ENCODE data around the gene SH3PXD2A. TPM values are rescaled to one million over a fixed set of nuclear protein-coding genes. Genes with fewer than 3 reads are reported as not detected.
A peak's percentile ranks its signal among the peaks of the same experiment; 100 is the strongest.

Gene SH3PXD2A
- total and polyA plus RNA-seq, 8 donors = 3.9 to 16.4 (median 8.0) TPM

DNA sequence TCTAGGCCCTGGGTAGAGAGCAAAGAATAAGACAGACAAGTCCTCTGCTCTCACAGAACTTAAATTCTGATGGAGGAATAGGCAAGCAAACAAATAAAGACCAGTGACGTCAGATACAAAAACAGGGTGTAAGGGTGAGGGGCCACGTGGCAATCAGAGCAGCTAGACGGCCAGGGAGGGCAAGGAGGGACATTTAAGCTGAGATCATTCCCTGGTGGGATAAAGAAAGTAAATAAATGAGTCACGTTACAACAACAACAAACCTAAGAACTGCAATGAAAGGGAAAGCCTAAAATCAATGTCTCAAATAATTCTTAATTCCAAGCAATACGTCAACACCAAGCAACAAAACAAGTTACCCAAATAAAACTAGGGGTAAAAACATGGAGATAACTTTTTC, 40.8 kb upstream of the SH3PXD2A start:
- peak in 1 of 6 donors; percentile 45 for DNase-seq
- Histone ChIP-seq H3K4me1 (peaks cover 28 to 32% (median 28%) of the 10 kb centered on the region in 3 donors), H3K36me3 (peaks cover 0 to 43% (median 6%) of the 10 kb centered on the region in 3 donors), H3K27me3 (no peaks in the 10 kb centered on the region), H3K27ac (peak overlapping the region; percentile 29 to 74 (median 46)), H3K9me3 (no peaks in the 10 kb centered on the region), H3K4me3 (no peak overlapping the region)
- TF ChIP-seq, protein P1, sequence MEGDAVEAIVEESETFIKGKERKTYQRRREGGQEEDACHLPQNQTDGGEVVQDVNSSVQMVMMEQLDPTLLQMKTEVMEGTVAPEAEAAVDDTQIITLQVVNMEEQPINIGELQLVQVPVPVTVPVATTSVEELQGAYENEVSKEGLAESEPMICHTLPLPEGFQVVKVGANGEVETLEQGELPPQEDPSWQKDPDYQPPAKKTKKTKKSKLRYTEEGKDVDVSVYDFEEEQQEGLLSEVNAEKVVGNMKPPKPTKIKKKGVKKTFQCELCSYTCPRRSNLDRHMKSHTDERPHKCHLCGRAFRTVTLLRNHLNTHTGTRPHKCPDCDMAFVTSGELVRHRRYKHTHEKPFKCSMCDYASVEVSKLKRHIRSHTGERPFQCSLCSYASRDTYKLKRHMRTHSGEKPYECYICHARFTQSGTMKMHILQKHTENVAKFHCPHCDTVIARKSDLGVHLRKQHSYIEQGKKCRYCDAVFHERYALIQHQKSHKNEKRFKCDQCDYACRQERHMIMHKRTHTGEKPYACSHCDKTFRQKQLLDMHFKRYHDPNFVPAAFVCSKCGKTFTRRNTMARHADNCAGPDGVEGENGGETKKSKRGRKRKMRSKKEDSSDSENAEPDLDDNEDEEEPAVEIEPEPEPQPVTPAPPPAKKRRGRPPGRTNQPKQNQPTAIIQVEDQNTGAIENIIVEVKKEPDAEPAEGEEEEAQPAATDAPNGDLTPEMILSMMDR (IDR thresholded peaks at IDR 0.05) = no peak
- intact Hi-C loops (cut with DNase I) = no loop called here
- no peak for FAIRE-seq
- WGBS, 2 donors = 31 to 38% methylated on average over 5 of the region's 5 CpGs
- ATAC-seq = peak; percentile 62 to 79 (median 66)

GRCh38 chr10:103895411-103896186, 40.2 kb upstream of the SH3PXD2A start:
- no peak overlapping the region for H3K4me3 ChIP-seq
- H3K36me3 ChIP-seq = peaks cover 0 to 44% (median 6%) of the 10 kb centered on the region in 3 donors
- FAIRE-seq = no peak
- H3K27ac ChIP-seq = peak overlapping the region; percentile 29 to 74 (median 46)
- H3K4me1 ChIP-seq = peaks cover 32 to 38% (median 34%) of the 10 kb centered on the region in 3 donors
- TF ChIP-seq, protein P1 (IDR thresholded peaks at IDR 0.05) = no peak
- peak; percentile 29 to 50 (median 48) for ATAC-seq
- H3K9me3 ChIP-seq = no peaks in the 10 kb centered on the region
- intact Hi-C loops (cut with DNase I) = no loop called here
- no peak for DNase-seq
- no peaks in the 10 kb centered on the region for H3K27me3 ChIP-seq
- 50% methylated on average over 9 of the region's 9 CpGs for WGBS, 2 donors

GRCh38 chr10:103894441-103894864, 39.1 kb upstream of the SH3PXD2A start:
- FAIRE-seq = peak; percentile 39
- TF ChIP-seq, protein P1 (IDR thresholded peaks at IDR 0.05) = no peak
- peaks cover 40 to 45% (median 43%) of the 10 kb centered on the region in 3 donors for H3K4me1 ChIP-seq
- peak overlapping the region in 3 of 4 donors; percentile 35 to 74 (median 58) for H3K27ac ChIP-seq
- ATAC-seq = no peak
- 28 to 38% methylated on average over 4 of the region's 4 CpGs for WGBS, 2 donors
- H3K36me3 ChIP-seq = peaks cover 0 to 35% (median 6%) of the 10 kb centered on the region in 3 donors
- H3K9me3 ChIP-seq = no peaks in the 10 kb centered on the region
- H3K4me3 ChIP-seq = no peak overlapping the region
- intact Hi-C loops (cut with DNase I) = no loop called here
- no peak for DNase-seq
- H3K27me3 ChIP-seq = no peaks in the 10 kb centered on the region

GRCh38 chr10:103893817-103894216, 38.4 kb upstream of the SH3PXD2A start:
- TF ChIP-seq, protein P1 (IDR thresholded peaks at IDR 0.05) = no peak
- WGBS, 2 donors = 47 to 53% methylated on average over 2 of the region's 2 CpGs
- intact Hi-C loops (cut with DNase I) = no loop called here
- Histone ChIP-seq H3K4me1 (peaks cover 45 to 52% (median 49%) of the 10 kb centered on the region in 3 donors), H3K4me3 (no peak overlapping the region), H3K36me3 (peaks cover 0 to 28% (median 5%) of the 10 kb centered on the region in 3 donors), H3K27ac (peak overlapping the region in 2 of 4 donors; percentile 10 to 74), H3K9me3 (no peaks in the 10 kb centered on the region), H3K27me3 (no peaks in the 10 kb centered on the region)
- FAIRE-seq (no peak), ATAC-seq (no peak), DNase-seq (no peak)

GRCh38 chr10:103892181-103892580, 36.8 kb upstream of the SH3PXD2A start:
- H3K4me1 ChIP-seq = peaks cover 47 to 66% (median 63%) of the 10 kb centered on the region in 3 donors
- H3K36me3 ChIP-seq = peaks cover 0 to 13% (median 0%) of the 10 kb centered on the region in 3 donors
- DNase-seq = no peak
- TF ChIP-seq, protein P1 (IDR thresholded peaks at IDR 0.05) = no peak
- ATAC-seq = no peak
- intact Hi-C loops (cut with DNase I) = no loop called here
- no peak overlapping the region for H3K4me3 ChIP-seq
- no peak overlapping the region for H3K27ac ChIP-seq
- 71 to 76% methylated on average over 3 of the region's 3 CpGs for WGBS, 2 donors
- FAIRE-seq = no peak
- H3K27me3 ChIP-seq = no peaks in the 10 kb centered on the region
- H3K9me3 ChIP-seq = no peaks in the 10 kb centered on the region

All from pancreas (tissue), 10 donors.